ENCODE results near the gene CAPN3. TPM values are rescaled to one million over a fixed set of nuclear protein-coding genes. Genes with fewer than 3 reads are reported as not detected.

Gene CAPN3
- total RNA-seq, 1 donor from 2014 or later = 7.1 TPM

DNA sequence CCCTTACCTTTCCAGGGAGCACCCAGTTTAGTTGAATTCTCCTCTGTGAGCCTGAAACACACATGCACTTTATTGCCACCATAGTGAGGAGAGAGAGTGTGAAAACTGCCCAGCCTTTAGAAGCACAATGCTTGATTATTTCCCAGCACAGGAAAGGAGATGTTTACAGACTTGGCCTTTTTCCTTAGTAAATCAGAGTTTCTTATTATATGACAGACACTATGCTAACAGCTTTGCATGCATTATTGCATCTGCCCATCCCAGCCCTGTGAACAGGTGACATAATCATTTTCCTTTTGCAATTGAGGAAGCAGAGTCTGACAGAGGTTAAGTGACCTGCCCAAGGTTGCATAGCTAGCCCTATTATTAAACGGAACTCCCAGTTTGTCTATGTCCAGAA lies 36.5 kb downstream of the CAPN3 start:
- intact Hi-C loops (cut with DNase I) = no loop called here

DNA sequence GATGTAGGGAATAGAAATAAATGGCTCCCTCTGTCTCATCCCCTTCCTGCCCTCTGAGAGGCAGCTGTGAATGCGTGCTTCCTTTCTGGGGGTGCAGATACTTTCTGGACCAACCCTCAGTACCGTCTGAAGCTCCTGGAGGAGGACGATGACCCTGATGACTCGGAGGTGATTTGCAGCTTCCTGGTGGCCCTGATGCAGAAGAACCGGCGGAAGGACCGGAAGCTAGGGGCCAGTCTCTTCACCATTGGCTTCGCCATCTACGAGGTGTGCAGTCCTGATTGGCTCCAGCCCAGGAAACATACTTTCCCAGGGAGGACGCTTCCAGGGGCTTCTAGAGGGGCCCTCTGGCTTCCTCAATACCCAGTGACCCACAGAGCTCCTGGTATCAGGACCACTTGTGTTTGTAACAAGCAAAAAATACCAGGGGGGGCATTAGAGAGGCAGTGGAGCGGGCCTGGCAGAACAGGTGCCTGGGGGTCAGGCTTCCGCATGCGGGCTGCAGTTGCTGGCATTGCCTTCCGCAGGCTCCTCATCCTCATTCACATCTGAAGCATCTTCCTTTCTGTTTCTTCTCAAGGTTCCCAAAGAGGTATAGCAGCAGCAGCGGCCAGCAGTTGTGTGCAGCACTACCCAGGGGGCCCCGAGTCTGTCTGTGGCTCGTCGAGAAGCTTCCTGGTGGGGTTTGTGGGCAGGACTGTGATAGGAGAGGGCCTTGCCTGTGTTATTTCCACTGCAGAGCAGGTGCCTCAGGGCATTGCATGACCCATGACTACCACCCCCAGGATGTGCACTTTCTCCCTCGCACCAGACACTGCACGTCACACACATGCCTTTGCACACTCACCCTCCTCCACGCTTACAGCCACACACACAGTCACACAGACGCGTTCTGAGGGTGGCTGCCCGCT lies 42.5 kb downstream of the CAPN3 start:
- intact Hi-C loops (cut with DNase I) = no loop called here
- H3K4me3 ChIP-seq = no peak overlapping the region
- H3K9me3 ChIP-seq = no peaks in the 10 kb centered on the region
- DNase-seq (ENCODE audit: low spot score in 2 of 2) = no peak
- no peaks in the 10 kb centered on the region for H3K27me3 ChIP-seq
- peaks cover 12 to 14% of the 10 kb centered on the region in 2 donors for H3K36me3 ChIP-seq
- TF ChIP-seq, protein P1, sequence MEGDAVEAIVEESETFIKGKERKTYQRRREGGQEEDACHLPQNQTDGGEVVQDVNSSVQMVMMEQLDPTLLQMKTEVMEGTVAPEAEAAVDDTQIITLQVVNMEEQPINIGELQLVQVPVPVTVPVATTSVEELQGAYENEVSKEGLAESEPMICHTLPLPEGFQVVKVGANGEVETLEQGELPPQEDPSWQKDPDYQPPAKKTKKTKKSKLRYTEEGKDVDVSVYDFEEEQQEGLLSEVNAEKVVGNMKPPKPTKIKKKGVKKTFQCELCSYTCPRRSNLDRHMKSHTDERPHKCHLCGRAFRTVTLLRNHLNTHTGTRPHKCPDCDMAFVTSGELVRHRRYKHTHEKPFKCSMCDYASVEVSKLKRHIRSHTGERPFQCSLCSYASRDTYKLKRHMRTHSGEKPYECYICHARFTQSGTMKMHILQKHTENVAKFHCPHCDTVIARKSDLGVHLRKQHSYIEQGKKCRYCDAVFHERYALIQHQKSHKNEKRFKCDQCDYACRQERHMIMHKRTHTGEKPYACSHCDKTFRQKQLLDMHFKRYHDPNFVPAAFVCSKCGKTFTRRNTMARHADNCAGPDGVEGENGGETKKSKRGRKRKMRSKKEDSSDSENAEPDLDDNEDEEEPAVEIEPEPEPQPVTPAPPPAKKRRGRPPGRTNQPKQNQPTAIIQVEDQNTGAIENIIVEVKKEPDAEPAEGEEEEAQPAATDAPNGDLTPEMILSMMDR (IDR thresholded peaks at IDR 0.05) = no peak
- H3K27ac ChIP-seq = no peak overlapping the region
- H3K4me1 ChIP-seq = no peaks in the 10 kb centered on the region

More for the DNA sequence above, 36.5 kb downstream of the CAPN3 start:
- H3K9me3 ChIP-seq = no peaks in the 10 kb centered on the region
- no peak overlapping the region for H3K4me3 ChIP-seq
- TF ChIP-seq, protein P1 (IDR thresholded peaks at IDR 0.05) = no peak
- no peak overlapping the region for H3K27ac ChIP-seq
- no peak for DNase-seq (ENCODE audit: low spot score in 2 of 2)
- H3K36me3 ChIP-seq = peaks cover 7 to 8% of the 10 kb centered on the region in 2 donors
- H3K4me1 ChIP-seq = no peaks in the 10 kb centered on the region
- no peaks in the 10 kb centered on the region for H3K27me3 ChIP-seq

DNA sequence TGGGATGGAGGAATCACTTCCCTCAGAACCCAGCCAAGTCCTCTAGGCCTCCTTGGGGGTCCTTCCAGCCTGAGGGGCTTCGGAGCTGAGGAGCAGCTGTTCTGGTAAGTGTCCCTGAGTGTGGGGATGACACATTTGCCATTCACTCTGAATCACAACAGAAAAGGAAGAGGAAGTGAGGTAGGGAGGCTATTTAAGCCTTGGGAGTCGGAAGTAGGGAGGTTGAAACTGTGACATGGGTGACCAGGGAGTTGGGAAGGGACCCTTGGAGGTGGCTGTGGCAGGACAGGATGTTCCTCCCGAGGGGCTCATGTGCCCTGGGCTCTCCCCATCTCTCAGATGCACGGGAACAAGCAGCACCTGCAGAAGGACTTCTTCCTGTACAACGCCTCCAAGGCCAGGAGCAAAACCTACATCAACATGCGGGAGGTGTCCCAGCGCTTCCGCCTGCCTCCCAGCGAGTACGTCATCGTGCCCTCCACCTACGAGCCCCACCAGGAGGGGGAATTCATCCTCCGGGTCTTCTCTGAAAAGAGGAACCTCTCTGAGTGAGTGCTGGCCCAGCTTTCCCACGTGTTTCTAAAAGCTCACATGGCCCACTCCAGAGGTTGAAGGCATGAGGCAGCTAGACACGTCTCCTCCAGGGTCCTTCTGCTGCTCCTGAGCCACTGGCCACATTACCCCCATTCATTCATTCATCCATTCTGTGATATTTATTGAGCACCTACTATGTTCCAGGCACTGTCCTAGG lies 43.3 kb downstream of the CAPN3 start:
- H3K4me3 ChIP-seq = no peak overlapping the region
- no peaks in the 10 kb centered on the region for H3K4me1 ChIP-seq
- H3K9me3 ChIP-seq = no peaks in the 10 kb centered on the region
- no peaks in the 10 kb centered on the region for H3K27me3 ChIP-seq
- TF ChIP-seq, protein P1 (IDR thresholded peaks at IDR 0.05) = no peak
- DNase-seq (ENCODE audit: low spot score in 2 of 2) = no peak
- no peak overlapping the region for H3K27ac ChIP-seq
- intact Hi-C loops (cut with DNase I) = no loop called here
- H3K36me3 ChIP-seq = peaks cover 12 to 14% of the 10 kb centered on the region in 2 donors

DNA sequence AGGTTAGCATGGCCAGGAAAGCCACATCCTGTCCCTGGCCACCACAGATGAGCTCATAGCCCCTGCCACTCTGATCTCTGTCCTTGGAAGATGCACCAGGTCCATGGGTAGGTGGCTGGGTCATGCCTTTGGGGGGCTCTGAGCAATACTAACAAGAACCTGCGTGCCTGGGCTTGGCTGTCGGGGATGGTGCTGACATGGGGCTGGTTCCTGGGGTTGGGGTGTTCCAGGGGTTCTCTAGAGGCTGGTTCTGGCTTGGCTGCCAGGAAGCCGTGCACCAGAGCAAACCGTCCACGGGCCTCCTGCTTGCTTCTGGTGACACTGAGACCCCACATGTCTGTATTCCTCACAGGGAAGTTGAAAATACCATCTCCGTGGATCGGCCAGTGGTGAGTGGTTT lies 44.1 kb downstream of the CAPN3 start:
- Histone ChIP-seq H3K4me3 (no peak overlapping the region), H3K27ac (no peak overlapping the region), H3K4me1 (no peaks in the 10 kb centered on the region), H3K27me3 (no peaks in the 10 kb centered on the region), H3K36me3 (peaks cover 12 to 14% of the 10 kb centered on the region in 2 donors), H3K9me3 (no peaks in the 10 kb centered on the region)
- TF ChIP-seq, protein P1 (IDR thresholded peaks at IDR 0.05) = no peak
- DNase-seq (ENCODE audit: low spot score in 2 of 2) = no peak
- intact Hi-C loops (cut with DNase I) = no loop called here

DNA sequence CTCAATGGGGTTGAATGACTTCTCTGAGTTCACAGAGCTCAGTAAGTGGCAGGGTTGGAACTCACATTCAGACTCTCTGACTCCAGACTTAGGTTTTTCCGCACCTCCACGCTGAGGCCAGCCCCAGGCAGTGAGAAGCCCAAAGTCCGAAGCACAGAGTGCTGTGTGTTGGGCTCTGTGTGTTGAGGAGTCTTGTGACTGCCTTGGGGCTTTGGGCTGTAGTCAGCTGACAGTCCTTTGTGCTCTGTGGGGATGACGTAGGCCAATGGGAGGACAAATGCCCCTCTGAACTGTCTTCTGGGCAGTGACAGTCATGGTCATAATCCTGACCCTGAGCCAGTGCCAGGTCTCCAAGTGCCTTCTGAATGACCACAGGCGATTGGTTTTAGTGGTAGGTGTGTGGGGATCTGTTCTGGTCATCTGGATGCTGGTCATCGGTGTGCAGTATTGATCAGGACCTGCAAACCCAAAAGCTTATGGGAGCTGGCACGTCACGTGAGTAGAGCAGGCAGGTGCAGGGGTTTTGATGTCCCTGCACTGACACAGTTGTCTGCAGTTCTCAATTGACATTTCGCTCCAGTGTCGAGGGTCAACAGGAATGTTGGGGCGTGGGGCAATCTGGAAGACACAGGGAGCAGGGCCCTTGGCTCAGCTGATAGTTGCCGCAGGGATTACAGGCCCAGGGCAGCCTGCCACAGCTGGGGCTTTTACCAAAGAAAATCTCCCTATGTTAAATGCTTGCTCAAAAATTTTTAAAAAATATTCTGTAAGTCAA lies 45.3 kb downstream of the CAPN3 start:
- no peak overlapping the region for H3K27ac ChIP-seq
- H3K4me1 ChIP-seq = no peaks in the 10 kb centered on the region
- peaks cover 4 to 10% of the 10 kb centered on the region in 2 donors for H3K36me3 ChIP-seq
- intact Hi-C loops (cut with DNase I) = no loop called here
- H3K4me3 ChIP-seq = no peak overlapping the region
- no peak for DNase-seq (ENCODE audit: low spot score in 2 of 2)
- H3K9me3 ChIP-seq = no peaks in the 10 kb centered on the region
- H3K27me3 ChIP-seq = no peaks in the 10 kb centered on the region
- TF ChIP-seq, protein P1 (IDR thresholded peaks at IDR 0.05) = no peak
